ENCODE data around the gene IGDCC3.

DNA sequence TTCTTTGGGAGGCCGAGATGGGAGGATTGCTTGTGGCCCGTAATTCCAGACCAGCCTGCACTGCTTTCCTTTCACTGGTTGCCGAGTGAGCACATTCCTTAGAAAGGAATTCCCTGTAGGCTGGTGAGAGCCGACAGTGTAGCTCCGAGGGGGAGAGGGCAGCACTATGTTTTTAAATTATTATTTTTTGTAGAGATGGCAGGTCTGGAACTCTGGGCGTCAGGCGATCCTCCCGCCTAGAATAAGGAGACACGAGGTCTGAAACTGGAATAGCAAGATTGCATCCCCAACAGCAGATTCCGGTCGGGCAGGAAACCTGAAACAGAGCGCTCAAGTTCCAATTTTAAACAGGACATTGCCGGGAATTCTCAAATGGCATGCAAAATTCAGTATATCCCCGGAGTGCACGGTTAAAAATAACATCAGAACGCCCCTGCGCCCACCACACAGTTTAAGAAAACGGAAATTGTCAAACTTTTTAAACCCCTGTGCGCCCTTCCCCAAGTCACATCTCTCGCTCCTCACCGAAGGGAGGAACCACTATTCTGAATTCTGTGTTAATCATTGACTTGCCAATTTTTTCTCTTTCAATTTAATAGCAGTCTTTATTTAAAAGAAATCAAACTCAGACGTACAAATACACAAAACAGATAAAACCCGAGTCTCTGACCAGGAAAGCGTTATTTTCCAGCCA lies 74.0 kb downstream of the IGDCC3 start:
- TF ChIP-seq, protein P1, sequence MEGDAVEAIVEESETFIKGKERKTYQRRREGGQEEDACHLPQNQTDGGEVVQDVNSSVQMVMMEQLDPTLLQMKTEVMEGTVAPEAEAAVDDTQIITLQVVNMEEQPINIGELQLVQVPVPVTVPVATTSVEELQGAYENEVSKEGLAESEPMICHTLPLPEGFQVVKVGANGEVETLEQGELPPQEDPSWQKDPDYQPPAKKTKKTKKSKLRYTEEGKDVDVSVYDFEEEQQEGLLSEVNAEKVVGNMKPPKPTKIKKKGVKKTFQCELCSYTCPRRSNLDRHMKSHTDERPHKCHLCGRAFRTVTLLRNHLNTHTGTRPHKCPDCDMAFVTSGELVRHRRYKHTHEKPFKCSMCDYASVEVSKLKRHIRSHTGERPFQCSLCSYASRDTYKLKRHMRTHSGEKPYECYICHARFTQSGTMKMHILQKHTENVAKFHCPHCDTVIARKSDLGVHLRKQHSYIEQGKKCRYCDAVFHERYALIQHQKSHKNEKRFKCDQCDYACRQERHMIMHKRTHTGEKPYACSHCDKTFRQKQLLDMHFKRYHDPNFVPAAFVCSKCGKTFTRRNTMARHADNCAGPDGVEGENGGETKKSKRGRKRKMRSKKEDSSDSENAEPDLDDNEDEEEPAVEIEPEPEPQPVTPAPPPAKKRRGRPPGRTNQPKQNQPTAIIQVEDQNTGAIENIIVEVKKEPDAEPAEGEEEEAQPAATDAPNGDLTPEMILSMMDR (IDR thresholded peaks at IDR 0.05 in 8 of 11, conservative IDR thresholded peaks at IDR 0.05 in 3 of 11): no peak
- TF ChIP-seq POLR2A (IDR thresholded peaks at IDR 0.05): no peak
- no peak for TF ChIP-seq POLR2AphosphoS5 (IDR thresholded peaks at IDR 0.05)
